Gastroesophageal sphincter (tissue), 4 donors: ENCODE data around the gene LHFPL2. TPM values are rescaled to one million over a fixed set of nuclear protein-coding genes. Genes with fewer than 3 reads are reported as not detected.

Experiments
- ATAC-seq: fragments of 150-250 bp; one replicate; pipeline ENCODE4 v1.9.1; 2016; ENCODE audit warnings: mild to moderate bottlenecking, moderate library complexity
- H3K27ac ChIP-seq, 4 donors: fragments of 200-600 bp; sonication (generic) in 3 of 4; 1 replicate in 3 of 4; 2 replicates in 1 of 4; pipeline ENCODE4 v1.5.1; 2016 to 2019
- H3K27me3 ChIP-seq: fragments of 200-600 bp; sonication (generic); one replicate; pipeline ENCODE4 v1.5.1; 2019
- H3K36me3 ChIP-seq, 2 donors: fragments of 200-600 bp; sonication (generic); one replicate each; pipeline ENCODE4 v1.5.1; 2019; ENCODE audit warnings: control low read depth in 1 of 2
- H3K4me1 ChIP-seq, 3 donors: fragments of 200-600 bp; sonication (generic); 1 replicate in 2 of 3; 2 replicates in 1 of 3; pipeline ENCODE4 v1.5.1; 2016 to 2019; ENCODE audit warnings: control low read depth in 2 of 3
- H3K4me3 ChIP-seq, 2 donors: fragments of 200-600 bp; sonication (generic); one replicate each; pipeline ENCODE4 v1.5.1; 2019; ENCODE audit warnings: mild to moderate bottlenecking in 1 of 2, moderate library complexity in 1 of 2
- H3K9me3 ChIP-seq, 3 donors: fragments of 200-600 bp; sonication (generic); one replicate each; pipeline ENCODE4 v1.5.1; 2017 to 2019; ENCODE audit warnings: control low read depth in 2 of 3
- CTCF ChIP-seq, 4 experiments: fragments of 200-600 bp in 2 of 4; fragments of 450-650 bp in 2 of 4; sonication (generic) in 1 of 4; IDR thresholded peaks; one replicate each; pipeline ENCODE4 v1.5.1; 2017 to 2019; ENCODE audit warnings: antibody characterized with exemption in 4 of 4, mild to moderate bottlenecking in 2 of 4, moderate library complexity in 2 of 4
- EP300 ChIP-seq: sonication (generic); formaldehyde crosslinking; IDR thresholded peaks from one replicate; pipeline ENCODE4 v1.6.1; 2017; ENCODE audit warnings: antibody characterized with exemption, mild to moderate bottlenecking
- POLR2A ChIP-seq, 2 donors: fragments of 450-650 bp; IDR thresholded peaks; one replicate each; pipeline ENCODE4 v1.6.1; 2017; ENCODE audit warnings: antibody characterized with exemption in 2 of 2, mild to moderate bottlenecking in 2 of 2, moderate library complexity in 1 of 2
- POLR2AphosphoS5 ChIP-seq: sonication (generic); formaldehyde crosslinking; IDR thresholded peaks from one replicate; pipeline ENCODE4 v1.6.1; 2017; ENCODE audit warnings: antibody characterized with exemption
- WGBS, 2 donors: methylation state at CpG; one replicate each; pipeline ENCODE4 v1.1.5; 2018; ENCODE audit warnings: low coverage in 1 of 2; 5-methylcytosine and 5-hydroxymethylcytosine counted together
- total RNA-seq, 4 donors: library from RNA; depleted of rRNA; stranded (reverse); fragments of >200 nt; gene quantifications; one replicate each; pipeline ENCODE4 v1.1.0, GENCODE V29; 2016

LHFPL2 gene
- total RNA-seq, 4 donors from 2014 or later = 14.9 to 44.2 (median 39.3) TPM

GRCh38 chr5:78576376-78576775 is 72.2 kb downstream of the LHFPL2 start:
- peak overlapping the region in 1 of 4 donors; percentile 69 for H3K27ac ChIP-seq
- TF ChIP-seq POLR2AphosphoS5 (no peak), POLR2A (IDR thresholded peaks at IDR 0.05) (no peak), EP300 (no peak), CTCF (IDR thresholded peaks at IDR 0.05) (no peak)

DNA sequence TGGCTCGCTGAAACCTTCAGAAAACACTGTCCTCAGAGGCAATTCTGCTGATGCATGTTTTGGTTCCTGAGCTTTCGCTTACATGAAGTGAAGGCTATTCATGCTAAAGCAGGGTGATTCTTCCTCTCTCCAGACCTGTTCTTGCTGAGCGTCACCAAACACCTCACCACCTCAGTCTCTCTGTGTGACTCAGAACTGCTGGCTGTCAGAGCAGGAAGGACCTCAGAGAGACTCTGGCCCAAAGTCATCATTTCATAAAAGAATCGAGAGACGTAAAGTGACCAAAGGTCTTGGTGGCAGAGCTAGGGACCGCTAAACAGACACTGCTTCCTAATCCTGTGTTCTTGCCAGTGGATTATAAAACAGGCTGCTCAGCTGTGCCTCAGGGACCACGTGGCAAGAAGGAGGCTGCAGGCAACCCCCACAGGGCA is 73.8 kb downstream of the LHFPL2 start:
- peaks cover 12 to 60% (median 18%) of the 10 kb centered on the region in 3 donors for H3K4me1 ChIP-seq
- no peaks in the 10 kb centered on the region for H3K9me3 ChIP-seq
- 62% methylated on average over 3 to 5 of the region's 7 CpGs for WGBS, 2 donors
- TF ChIP-seq CTCF (IDR thresholded peaks at IDR 0.05) (no peak), POLR2A (IDR thresholded peaks at IDR 0.05) (no peak)
- no peaks in the 10 kb centered on the region for H3K27me3 ChIP-seq
- H3K4me3 ChIP-seq = no peak overlapping the region
- ATAC-seq = no peak
- H3K36me3 ChIP-seq = no peaks in the 10 kb centered on the region
- H3K27ac ChIP-seq = peak overlapping the region in 3 of 4 donors; percentile 15 to 30 (median 20)

More at GRCh38 chr5:78576376-78576775, 72.2 kb downstream of the LHFPL2 start:
- H3K4me3 ChIP-seq = no peak overlapping the region
- no peaks in the 10 kb centered on the region for H3K36me3 ChIP-seq
- no peaks in the 10 kb centered on the region for H3K27me3 ChIP-seq
- peaks cover 12 to 60% (median 18%) of the 10 kb centered on the region in 3 donors for H3K4me1 ChIP-seq
- no peak for ATAC-seq
- WGBS, 2 donors = 67 to 80% methylated on average over 3 of the region's 3 CpGs
- H3K9me3 ChIP-seq = no peaks in the 10 kb centered on the region

GRCh38 chr5:78574131-78574673 is 74.4 kb downstream of the LHFPL2 start:
- H3K4me1 ChIP-seq = peaks cover 12 to 65% (median 18%) of the 10 kb centered on the region in 3 donors
- H3K9me3 ChIP-seq = no peaks in the 10 kb centered on the region
- no peak for ATAC-seq
- WGBS, 2 donors = 70 to 95% methylated on average over 3 to 4 of the region's 4 CpGs
- TF ChIP-seq POLR2AphosphoS5 (no peak), EP300 (no peak), CTCF (IDR thresholded peaks at IDR 0.05) (no peak), POLR2A (IDR thresholded peaks at IDR 0.05) (no peak)
- H3K4me3 ChIP-seq = no peak overlapping the region
- no peaks in the 10 kb centered on the region for H3K27me3 ChIP-seq
- H3K27ac ChIP-seq = peak overlapping the region in 3 of 4 donors; percentile 3 to 30 (median 20)
- no peaks in the 10 kb centered on the region for H3K36me3 ChIP-seq

- H3K4me3 ChIP-seq = no peak overlapping the region
- H3K36me3 ChIP-seq = no peaks in the 10 kb centered on the region
- H3K27ac ChIP-seq = no peak overlapping the region
- no peaks in the 10 kb centered on the region for H3K27me3 ChIP-seq
- peaks cover 12 to 66% (median 17%) of the 10 kb centered on the region in 3 donors for H3K4me1 ChIP-seq
- WGBS, 2 donors = 42 to 65% methylated on average over 1 to 2 of the region's 2 CpGs
- TF ChIP-seq POLR2AphosphoS5 (no peak), POLR2A (IDR thresholded peaks at IDR 0.05) (no peak), CTCF (IDR thresholded peaks at IDR 0.05) (no peak), EP300 (no peak)
- no peaks in the 10 kb centered on the region for H3K9me3 ChIP-seq
- ATAC-seq = no peak
Observed at GRCh38 chr5:78573318-78573717, 75.3 kb downstream of the LHFPL2 start.

- no peaks in the 10 kb centered on the region for H3K27me3 ChIP-seq
- H3K27ac ChIP-seq = no peak overlapping the region
- no peak for ATAC-seq
- WGBS, 2 donors = 82 to 93% methylated on average over 5 of the region's 5 CpGs
- H3K4me1 ChIP-seq = peaks cover 0 to 62% (median 15%) of the 10 kb centered on the region in 3 donors
- no peaks in the 10 kb centered on the region for H3K36me3 ChIP-seq
- H3K4me3 ChIP-seq = no peak overlapping the region
- no peaks in the 10 kb centered on the region for H3K9me3 ChIP-seq
- TF ChIP-seq POLR2A (IDR thresholded peaks at IDR 0.05) (no peak), POLR2AphosphoS5 (no peak), EP300 (no peak), CTCF (IDR thresholded peaks at IDR 0.05) (no peak)
Observed at GRCh38 chr5:78570646-78571045, 77.9 kb downstream of the LHFPL2 start.
